Common myeloid progenitor, CD34-positive (primary cell): ENCODE measurements around the gene SLC51B.

ENCODE experiments used
- CTCF ChIA-PET: fragments of 350-600 bp; sonication (Branson Sonifier 250); formaldehyde crosslinking; loops from one replicate; lab custom pipeline; 2021; ENCODE audit warnings: antibody characterized with exemption; lab: Charles Lee
- POLR2A ChIA-PET: fragments of 350-600 bp; sonication (Branson Sonifier 250); formaldehyde crosslinking; loops from one replicate; lab custom pipeline; 2021; ENCODE audit warnings: antibody characterized with exemption; lab: Charles Lee
- DNase-seq, 3 donors: peaks; one replicate each; pipeline versions ENCODE4 v3.0.0 to v3.0.0-alpha.2; 2013
- H3K27ac ChIP-seq, 2 experiments: 1 replicate in 1 of 2; 2 replicates in 1 of 2; pipeline ENCODE4 v1.7.0; 2013; ENCODE audit warnings: inconsistent platforms in 2 of 2, low read length in 2 of 2, mild to moderate bottlenecking in 2 of 2, low read depth in 1 of 2, moderate library complexity in 1 of 2; ENCODE audit not compliant: severe bottlenecking in 2 of 2, insufficient read depth in 1 of 2, poor library complexity in 1 of 2
- H3K27me3 ChIP-seq, 5 experiments: replicated peaks in 2 of 5; 1 replicate in 3 of 5; 2 replicates in 2 of 5; pipeline versions ENCODE4 v1.6.1 to v1.7.0; 2013; ENCODE audit warnings: low read length in 4 of 5, mild to moderate bottlenecking in 2 of 5, moderate library complexity in 2 of 5, inconsistent platforms in 1 of 5; ENCODE audit not compliant: insufficient read depth in 5 of 5, control insufficient read depth in 4 of 5
- H3K36me3 ChIP-seq, 4 experiments: 1 replicate in 2 of 4; 2 replicates in 2 of 4; pipeline versions ENCODE4 v1.6.1 to v1.7.0; 2013; ENCODE audit warnings: low read length in 3 of 4, control low read depth in 1 of 4, mild to moderate bottlenecking in 1 of 4; ENCODE audit not compliant: control insufficient read depth in 4 of 4, insufficient read depth in 4 of 4
- H3K4me1 ChIP-seq, 4 experiments: 1 replicate in 3 of 4; 2 replicates in 1 of 4; pipeline versions ENCODE4 v1.6.1 to v1.7.1; 2013; ENCODE audit warnings: low read length in 3 of 4, mild to moderate bottlenecking in 3 of 4, control low read depth in 1 of 4, inconsistent platforms in 1 of 4, moderate library complexity in 1 of 4; ENCODE audit not compliant: control insufficient read depth in 4 of 4, insufficient read depth in 4 of 4; ENCODE audit errors: control extremely low read depth in 1 of 4
- H3K4me3 ChIP-seq, 7 experiments: 1 replicate in 4 of 7; 2 replicates in 3 of 7; pipeline versions ENCODE4 v1.5.1 to v1.7.0; 2013; ENCODE audit warnings: mild to moderate bottlenecking in 7 of 7, low read length in 6 of 7, moderate library complexity in 6 of 7, inconsistent platforms in 2 of 7, low read depth in 2 of 7, control low read depth in 1 of 7; ENCODE audit not compliant: insufficient read depth in 4 of 7, control insufficient read depth in 1 of 7; ENCODE audit errors: extremely low read depth in 1 of 7
- H3K9me3 ChIP-seq, 5 experiments: 1 replicate in 4 of 5; 2 replicates in 1 of 5; pipeline versions ENCODE4 v1.6.1 to v1.7.1; 2013; ENCODE audit warnings: low read length in 4 of 5, mild to moderate bottlenecking in 2 of 5, inconsistent platforms in 1 of 5, low read depth in 1 of 5, moderate library complexity in 1 of 5; ENCODE audit not compliant: control insufficient read depth in 4 of 5, insufficient read depth in 2 of 5; ENCODE audit errors: control extremely low read depth in 1 of 5
- WGBS: methylation state at CpG from one replicate; pipeline ENCODE4 v1.1.5; 2013; ENCODE audit not compliant: insufficient coverage; 5-methylcytosine and 5-hydroxymethylcytosine counted together

The SLC51B gene

GRCh38 chr15:65056106-65056505 is 10.9 kb downstream of the SLC51B start:
- POLR2A ChIA-PET = no interaction called here
- Histone ChIP-seq H3K27me3 (no peaks in the 10 kb centered on the region), H3K36me3 (no peaks in the 10 kb centered on the region), H3K9me3 (no peaks in the 10 kb centered on the region), H3K4me1 (peaks cover 4 to 30% (median 24%) of the 10 kb centered on the region in 4 experiments), H3K4me3 (no peak overlapping the region), H3K27ac (no peak overlapping the region)
- no peak for DNase-seq
- CTCF ChIA-PET = interaction anchor here (0.8 to 12.8 kb wide), 12 partner anchors 10 to 196 kb away, joined by 3 to 282 read pairs (median 6); partner anchors contain the start of genes KBTBD13, RASL12 and SLC51B
- 94% methylated on average over 9 of the region's 9 CpGs for WGBS

DNA sequence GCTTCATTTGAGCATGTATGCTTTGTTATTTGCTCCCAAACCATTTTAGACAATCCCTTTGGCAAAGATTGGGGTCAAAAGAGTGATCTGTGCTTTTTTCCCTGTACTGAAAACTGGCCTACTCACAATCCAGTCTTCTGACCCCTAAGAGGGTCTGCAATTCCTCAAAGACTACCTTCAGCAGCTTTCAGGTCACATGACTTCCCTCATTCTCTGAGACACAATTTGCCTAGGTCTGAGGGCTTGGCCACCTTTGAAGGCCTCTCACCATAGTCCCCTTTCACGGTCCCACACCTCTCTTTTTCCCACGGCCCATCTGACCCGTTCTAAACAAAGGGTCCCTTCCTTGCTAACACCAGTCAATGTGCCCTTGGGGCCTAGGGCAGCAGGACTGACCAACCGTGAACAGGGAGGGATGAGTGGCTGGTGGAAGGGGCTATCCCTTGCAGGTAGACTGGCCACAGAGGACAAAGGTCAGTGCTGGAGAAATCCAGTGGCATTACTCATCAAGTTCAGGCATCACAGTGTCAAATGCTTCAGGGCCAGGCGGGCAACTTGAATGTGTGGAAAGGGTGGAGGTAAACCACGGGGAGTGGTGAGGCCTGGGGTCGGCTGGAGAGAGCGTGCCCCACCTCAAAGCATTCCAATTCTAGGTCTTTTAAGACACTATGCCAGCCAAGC is 11.8 kb downstream of the SLC51B start:
- POLR2A ChIA-PET = no interaction called here
- H3K4me1 ChIP-seq = peaks cover 4 to 25% (median 23%) of the 10 kb centered on the region in 4 experiments
- no peak for DNase-seq
- no peaks in the 10 kb centered on the region for H3K27me3 ChIP-seq
- no peaks in the 10 kb centered on the region for H3K9me3 ChIP-seq
- CTCF ChIA-PET = interaction anchor here (0.8 to 12.8 kb wide), 6 partner anchors 10 to 48 kb away, joined by 3 to 282 read pairs (median 24); partner anchors contain the start of genes KBTBD13 and RASL12
- H3K4me3 ChIP-seq = no peak overlapping the region
- 100% methylated on average over 3 of the region's 8 CpGs for WGBS
- H3K36me3 ChIP-seq = no peaks in the 10 kb centered on the region
- H3K27ac ChIP-seq = no peak overlapping the region

GRCh38 chr15:65057549-65057940 is 12.4 kb downstream of the SLC51B start:
- Histone ChIP-seq H3K4me3 (no peak overlapping the region), H3K36me3 (no peaks in the 10 kb centered on the region), H3K27ac (no peak overlapping the region), H3K27me3 (no peaks in the 10 kb centered on the region), H3K9me3 (no peaks in the 10 kb centered on the region), H3K4me1 (peaks cover 4 to 24% (median 23%) of the 10 kb centered on the region in 4 experiments)
- ChIA-PET POLR2A (no interaction called here), CTCF (interaction anchor here (12.8 kb wide), 1 partner anchor 24 kb away, joined by 282 read pairs; the partner anchor contains the start of gene KBTBD13)
- 96% methylated on average over 5 of the region's 8 CpGs for WGBS
- no peak for DNase-seq

GRCh38 chr15:65058394-65059368 is 13.5 kb downstream of the SLC51B start:
- CTCF ChIA-PET = interaction anchor here (1.3 to 12.8 kb wide), 4 partner anchors 9 to 44 kb away, joined by 4 to 282 read pairs (median 6); partner anchors contain the start of genes KBTBD13 and RASL12
- H3K27me3 ChIP-seq = no peaks in the 10 kb centered on the region
- no peak overlapping the region for H3K4me3 ChIP-seq
- H3K9me3 ChIP-seq = no peaks in the 10 kb centered on the region
- no peak for DNase-seq
- H3K36me3 ChIP-seq = no peaks in the 10 kb centered on the region
- 95% methylated on average over 11 of the region's 16 CpGs for WGBS
- POLR2A ChIA-PET = no interaction called here
- H3K4me1 ChIP-seq = peaks cover 4 to 24% (median 23%) of the 10 kb centered on the region in 4 experiments
- H3K27ac ChIP-seq = no peak overlapping the region

DNA sequence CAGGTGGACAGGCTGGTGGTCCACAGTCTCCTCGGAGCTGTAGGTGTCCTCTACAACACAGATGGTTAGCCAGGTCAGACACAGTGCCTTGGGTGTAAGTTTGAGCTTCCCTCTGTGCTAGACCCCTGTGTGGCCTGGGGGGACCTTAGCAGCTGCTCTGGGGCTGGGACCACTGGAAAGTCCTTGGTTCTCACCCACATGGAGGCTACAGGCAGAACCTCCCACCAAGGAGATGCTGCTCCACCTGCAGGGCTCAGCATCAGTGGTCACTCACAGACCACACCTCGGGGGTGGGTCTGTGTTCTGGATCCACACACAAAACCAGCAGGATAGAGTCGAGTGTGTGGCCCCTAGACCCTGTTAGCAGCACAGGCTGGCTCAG is 14.2 kb downstream of the SLC51B start:
- Histone ChIP-seq H3K27me3 (peaks cover 0 to 5% (median 0%) of the 10 kb centered on the region in 5 experiments), H3K36me3 (no peaks in the 10 kb centered on the region), H3K27ac (no peak overlapping the region), H3K4me1 (peaks cover 4 to 24% (median 22%) of the 10 kb centered on the region in 4 experiments), H3K9me3 (no peaks in the 10 kb centered on the region), H3K4me3 (no peak overlapping the region)
- ChIA-PET POLR2A (no interaction called here), CTCF (interaction anchor here (1.3 to 12.8 kb wide), 4 partner anchors 9 to 44 kb away, joined by 4 to 282 read pairs (median 6); partner anchors contain the start of genes KBTBD13 and RASL12)
- 100% methylated on average over 3 of the region's 3 CpGs for WGBS
- DNase-seq = no peak

DNA sequence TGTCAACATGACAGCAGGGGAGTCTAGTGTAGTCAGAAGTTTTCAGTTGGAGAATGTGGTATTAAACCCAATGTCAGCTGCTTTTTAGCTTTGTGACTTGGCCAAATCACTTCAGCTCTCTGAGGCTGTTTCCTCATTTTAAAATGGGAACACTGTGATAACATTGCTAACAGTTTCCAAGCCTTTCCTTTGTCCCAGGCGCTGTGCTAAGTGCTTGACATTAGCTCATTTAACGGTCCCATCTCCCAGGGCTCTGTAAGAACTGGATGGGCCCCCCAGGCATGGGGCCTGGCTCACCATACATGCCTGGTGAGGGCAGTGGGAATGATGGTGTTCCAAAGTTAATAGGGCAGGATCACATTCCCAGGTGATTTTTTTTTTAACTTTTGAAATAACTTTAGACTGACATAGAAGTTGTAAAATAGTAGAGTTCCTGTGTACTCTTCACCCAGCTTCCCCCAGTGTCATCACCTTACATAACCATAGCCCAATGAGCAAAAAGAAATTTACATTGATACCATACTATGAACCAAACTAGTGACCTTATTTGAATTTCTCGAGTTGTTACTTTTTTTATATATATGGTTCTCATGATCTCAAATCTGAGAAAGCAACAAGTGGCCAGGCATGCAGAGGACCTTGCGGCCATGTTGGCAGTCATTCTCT is 14.9 kb downstream of the SLC51B start:
- Histone ChIP-seq H3K36me3 (no peaks in the 10 kb centered on the region), H3K27ac (no peak overlapping the region), H3K4me1 (peaks cover 4 to 17% (median 15%) of the 10 kb centered on the region in 4 experiments), H3K27me3 (peaks cover 0 to 5% (median under 1%) of the 10 kb centered on the region in 5 experiments), H3K9me3 (no peaks in the 10 kb centered on the region), H3K4me3 (no peak overlapping the region)
- POLR2A ChIA-PET = no interaction called here
- CTCF ChIA-PET = interaction anchor here (1.3 to 12.8 kb wide), 5 partner anchors 8 to 43 kb away, joined by 3 to 282 read pairs (median 5); partner anchors contain the start of genes KBTBD13 and RASL12
- DNase-seq = no peak
- WGBS = 79% methylated on average over 3 of the region's 4 CpGs
